Stromal cell of bone marrow (primary cell): ENCODE results near the gene MYH9.
"Not testable (repeated sequence)": the region's sequence is repeated elsewhere in the genome, so short reads cannot be mapped to it uniquely, and the experiment has no call there.

Experiments used
- DNase-seq: peaks from one replicate; pipeline ENCODE4 v3.0.0-alpha.2; 2012; ENCODE audit warnings: low read depth

The MYH9 gene

GRCh38 chr22:36267058-36267457 is 120.7 kb downstream of the MYH9 start:
- no peak for DNase-seq

GRCh38 chr22:36263886-36264664 is 123.7 kb downstream of the MYH9 start:
- DNase-seq, result not testable (repeated sequence)

- not testable (repeated sequence) for DNase-seq
Measured at GRCh38 chr22:36263216-36263673, 124.5 kb downstream of the MYH9 start.

GRCh38 chr22:36262307-36262706 is 125.5 kb downstream of the MYH9 start:
- DNase-seq, result not testable (repeated sequence)

GRCh38 chr22:36261675-36262074 is 126.1 kb downstream of the MYH9 start:
- not testable (repeated sequence) for DNase-seq

- no peak for DNase-seq
Measured at GRCh38 chr22:36259615-36260300, 128.0 kb downstream of the MYH9 start.

DNA sequence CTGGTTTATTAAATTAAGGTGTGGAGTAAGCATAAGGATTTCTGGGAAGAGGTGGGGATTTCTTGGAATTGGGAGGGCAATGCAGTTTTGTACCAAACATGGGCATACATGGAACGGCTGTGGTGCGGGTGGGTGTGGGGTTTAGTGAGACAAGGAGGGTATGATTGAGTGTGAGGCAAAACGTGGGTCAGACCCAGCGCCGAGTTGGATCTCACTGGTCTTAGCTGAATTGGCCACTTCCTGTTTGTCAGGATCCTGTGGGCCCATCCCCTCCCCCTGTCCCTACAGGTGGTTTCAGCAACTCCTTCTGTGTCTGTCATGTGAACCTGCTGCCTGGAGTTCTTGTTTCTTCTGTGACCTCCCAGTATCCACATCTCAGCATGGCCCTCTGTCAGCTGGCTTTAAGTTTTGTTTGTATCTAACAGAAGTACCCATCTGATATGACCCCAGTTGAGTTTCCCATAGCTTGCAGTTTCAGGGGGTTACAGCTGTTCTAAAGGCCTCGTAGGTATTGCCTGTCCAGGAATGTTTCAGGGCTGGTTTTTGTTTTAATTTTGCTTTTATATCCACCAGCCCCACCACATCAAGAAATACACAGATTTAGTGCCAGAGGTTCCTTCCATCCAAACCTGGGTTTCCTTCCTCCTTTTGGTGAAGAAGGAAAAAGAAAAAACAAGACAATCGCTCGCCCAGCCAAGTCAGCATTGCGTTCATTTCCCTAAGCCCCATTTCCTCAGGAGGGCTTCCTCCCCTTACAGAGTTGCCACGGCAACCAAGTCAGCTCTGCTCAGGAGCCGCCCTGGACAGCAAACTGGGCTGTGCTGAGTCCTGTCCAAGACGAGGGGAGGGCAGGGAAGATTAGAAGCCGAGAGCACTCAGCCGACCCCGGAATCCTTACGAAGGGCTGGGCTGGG is 128.8 kb downstream of the MYH9 start:
- no peak for DNase-seq

DNA sequence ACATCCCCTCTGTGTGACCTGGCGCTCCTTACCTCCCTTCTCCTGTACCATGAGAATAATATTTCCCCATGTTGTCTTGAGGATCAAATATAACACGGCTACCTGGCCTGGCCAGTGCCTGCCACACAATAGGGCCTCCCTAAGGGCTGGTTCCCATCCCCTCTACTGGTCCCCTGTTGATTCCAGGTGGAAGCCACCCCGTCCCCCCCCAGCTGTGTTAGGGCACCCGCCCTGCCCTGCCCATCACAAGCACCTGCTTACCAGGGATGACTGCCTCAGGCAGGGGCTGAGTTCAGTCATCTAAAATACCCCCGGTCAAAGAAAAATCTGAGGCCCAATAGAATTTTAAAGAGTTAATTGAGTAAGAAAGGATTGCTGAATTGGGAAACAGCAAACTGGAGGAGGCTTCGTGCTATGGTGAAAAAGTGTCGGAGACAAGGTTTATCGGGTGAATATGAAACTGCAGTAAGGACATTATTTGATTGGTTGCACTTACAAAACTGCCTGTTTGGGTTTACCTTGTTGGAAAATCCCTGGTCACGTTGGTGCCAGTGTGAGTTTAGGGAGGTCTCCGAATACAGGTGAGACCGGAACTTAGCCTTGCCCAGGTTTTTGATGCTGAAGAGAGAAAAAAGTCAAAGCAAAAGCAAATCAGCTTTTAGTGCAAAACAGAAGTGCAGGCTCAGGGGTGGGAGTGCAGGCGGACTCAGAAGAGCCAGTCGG is 129.7 kb downstream of the MYH9 start:
- DNase-seq, result no peak

GRCh38 chr22:36257308-36257707 is 130.5 kb downstream of the MYH9 start:
- no peak for DNase-seq

DNA sequence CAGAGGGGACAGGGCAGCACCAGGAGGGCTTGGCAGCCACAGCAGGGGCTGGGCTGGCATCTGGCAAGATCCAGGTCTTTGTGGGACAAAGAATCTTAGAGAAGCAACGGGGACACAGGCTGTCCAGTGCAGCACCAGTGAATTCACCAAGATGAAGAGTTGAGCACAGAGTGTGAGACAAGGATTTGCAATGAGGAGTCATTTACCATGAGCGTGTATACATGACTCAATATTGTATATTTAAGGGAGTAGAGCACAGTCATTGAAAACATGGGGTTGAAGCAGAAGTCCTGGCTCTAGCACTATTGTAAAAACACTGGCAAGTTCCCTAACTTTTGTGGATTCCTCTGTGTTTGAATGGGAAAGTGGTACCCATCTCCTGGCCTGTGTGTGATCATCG is 131.3 kb downstream of the MYH9 start:
- DNase-seq, result no peak

- DNase-seq, result not testable (repeated sequence)
Measured at GRCh38 chr22:36255572-36255971, 132.2 kb downstream of the MYH9 start.

DNA sequence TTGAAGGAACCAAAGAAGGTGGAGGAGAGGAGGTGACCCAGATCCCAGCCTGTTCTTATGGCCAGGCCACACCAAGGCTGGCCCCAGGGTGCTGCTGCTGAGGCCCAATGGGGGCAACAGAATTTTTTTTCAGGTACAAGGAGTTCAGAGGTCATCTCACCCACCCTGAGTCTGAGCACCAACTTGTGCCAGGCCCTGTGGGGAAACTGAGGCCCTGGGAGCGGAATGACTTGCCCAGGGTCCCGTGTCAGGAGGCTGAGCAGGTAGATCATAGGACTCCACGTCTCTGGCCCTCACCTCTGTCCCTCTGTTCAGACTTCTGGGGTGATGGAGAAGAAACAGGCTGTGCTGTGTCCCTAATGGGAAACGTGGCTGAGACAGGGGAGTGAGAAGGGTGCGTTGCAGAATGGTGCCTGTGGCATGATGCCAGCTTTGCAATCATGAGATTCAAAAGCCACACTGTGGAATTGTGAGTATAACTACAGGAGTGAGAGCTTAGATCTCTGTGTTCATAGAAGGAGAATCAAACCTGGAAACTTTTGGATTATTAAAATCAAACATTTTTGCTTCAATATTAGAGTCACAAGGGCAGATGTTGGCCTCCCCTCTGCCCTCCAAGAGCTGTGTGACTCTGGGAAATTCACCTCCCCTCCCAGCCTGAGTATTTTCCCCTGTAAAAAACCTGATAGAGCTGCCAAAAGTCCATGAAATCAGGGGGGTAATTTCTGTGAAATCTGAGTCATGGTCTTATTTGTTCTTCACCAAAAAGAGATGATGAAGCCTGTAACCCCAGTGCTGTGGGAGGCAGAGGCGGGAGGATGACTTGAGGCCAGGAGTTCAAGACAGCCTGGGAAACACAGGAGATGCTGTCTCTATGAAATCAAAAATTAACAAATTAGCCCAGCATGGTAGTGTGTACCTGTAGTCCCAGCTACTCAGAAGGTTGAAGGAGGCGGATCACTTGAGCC is 134.0 kb downstream of the MYH9 start:
- peak; percentile 28 for DNase-seq

GRCh38 chr22:36252754-36253522 is 134.8 kb downstream of the MYH9 start, which contains the start of gene APOL1:
TSS of gene APOL1 (plus strand) at chr22:36253133. CDS start at chr22:36254956, 1,823 bp downstream.
- peak; percentile 56 for DNase-seq

- DNase-seq, result not testable (repeated sequence)
Measured at GRCh38 chr22:36251979-36252608, 135.7 kb downstream of the MYH9 start.

DNA sequence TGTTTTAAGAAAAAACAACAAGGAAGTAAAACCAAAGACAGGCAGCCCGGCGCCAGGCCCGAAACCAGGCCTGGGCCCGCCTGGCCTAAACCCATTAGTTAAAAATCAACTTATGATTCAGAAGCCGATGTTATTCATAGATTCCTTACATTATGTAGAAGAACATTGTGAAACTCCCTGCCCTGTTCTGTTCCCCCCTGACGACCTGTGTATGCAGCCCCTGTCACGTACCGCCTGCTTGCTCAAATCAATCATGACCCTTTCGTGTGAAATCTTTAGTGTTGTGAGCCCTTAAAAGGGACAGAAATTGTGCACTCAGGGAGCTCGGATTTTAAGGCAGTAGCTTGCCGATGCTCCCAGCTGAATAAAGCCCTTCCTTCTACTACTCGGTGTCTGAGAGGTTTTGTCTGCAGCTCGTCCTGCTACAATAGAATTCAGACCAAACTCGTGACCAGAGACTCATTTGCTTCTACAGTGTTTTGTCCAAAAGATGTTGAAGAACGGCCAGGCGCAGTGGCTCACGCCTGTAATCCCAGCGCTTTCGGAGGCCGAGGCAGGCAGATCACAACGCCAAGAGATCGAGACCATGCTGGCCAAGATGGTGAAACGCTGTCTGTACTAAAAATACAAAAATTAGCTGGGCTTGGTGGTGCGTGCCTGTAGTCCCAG is 137.3 kb downstream of the MYH9 start:
- not testable (repeated sequence) for DNase-seq

- no peak for DNase-seq
Measured at GRCh38 chr22:36249160-36249559, 138.6 kb downstream of the MYH9 start.

- no peak for DNase-seq
Measured at GRCh38 chr22:36247955-36248354, 139.8 kb downstream of the MYH9 start.

DNA sequence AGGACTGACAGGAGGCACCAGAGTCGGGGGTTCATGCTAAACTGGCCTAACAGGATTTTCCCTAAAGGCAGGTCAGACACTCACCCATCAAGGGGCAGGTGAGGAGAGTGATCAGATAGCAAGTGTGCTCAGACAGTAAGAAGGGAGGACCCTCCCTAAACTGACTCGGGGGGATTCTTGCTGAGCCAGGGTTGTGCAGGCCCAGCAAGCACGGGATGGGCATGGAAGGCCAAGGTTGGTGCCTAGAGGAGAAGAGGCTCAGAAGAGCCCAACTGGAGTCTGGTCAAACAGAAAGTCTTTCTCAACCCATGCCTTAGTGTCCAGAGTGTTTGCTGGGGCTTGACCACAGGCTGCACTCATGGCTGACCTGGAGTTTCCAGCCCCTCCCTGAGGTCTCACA is 141.0 kb downstream of the MYH9 start:
- no peak for DNase-seq
